WTC11 (cell line): Measurements from ENCODE around the gene ARMC8. TPM values are rescaled to one million over a fixed set of nuclear protein-coding genes. Genes with fewer than 3 reads are reported as not detected.

Source experiments
- ATAC-seq: fragments of 200-7000 bp; cut with Tn5 transposase; 2 replicates; pipeline ENCODE4 v1.10.0; 2021; ENCODE audit warnings: mild to moderate bottlenecking, moderate library complexity
- CTCF ChIA-PET: fragments of 300-600 bp; sonication (Branson Sonifier 250); formaldehyde crosslinking; loops from one replicate; lab custom pipeline; 2021; ENCODE audit warnings: antibody characterized with exemption; lab: Charles Lee
- POLR2A ChIA-PET: fragments of 350-600 bp; sonication (Branson Sonifier 250); formaldehyde crosslinking; loops from one replicate; lab custom pipeline; 2021; ENCODE audit warnings: antibody characterized with exemption; lab: Charles Lee
- DNase-seq: peaks from one replicate; pipeline ENCODE4 v3.0.0; 2021; ENCODE audit warnings: low spot score
- H3K27ac Mint-ChIP-seq: 2 replicates; pipeline ENCODE4 v1.8.0; 2021; ENCODE audit warnings: mixed read lengths
- H3K27me3 Mint-ChIP-seq: 2 replicates; pipeline ENCODE4 v1.8.0; 2021; ENCODE audit warnings: low read depth, mild to moderate bottlenecking, moderate library complexity, mixed read lengths
- H3K36me3 Mint-ChIP-seq: 2 replicates; pipeline ENCODE4 v1.8.0; 2021; ENCODE audit warnings: mixed read lengths
- H3K4me1 Mint-ChIP-seq: 2 replicates; pipeline ENCODE4 v1.8.0; 2022; ENCODE audit warnings: mixed read lengths
- H3K4me3 Mint-ChIP-seq: 2 replicates; pipeline ENCODE4 v1.8.0; 2021; ENCODE audit warnings: mild to moderate bottlenecking, moderate library complexity, mixed read lengths
- H3K9me3 Mint-ChIP-seq: 2 replicates; pipeline ENCODE4 v1.8.0; 2021; ENCODE audit warnings: mixed read lengths
- CBFB ChIP-seq: sonication (generic); formaldehyde crosslinking; IDR thresholded peaks from 2 replicates; pipeline ENCODE4 v1.8.1; 2022; ENCODE audit warnings: mild to moderate bottlenecking, low read depth, missing genetic modification reagents
- CTCF ChIP-seq: fragments of 200-600 bp; IDR thresholded peaks from 2 replicates; pipeline ENCODE4 v1.8.0; 2022; ENCODE audit warnings: antibody characterized with exemption
- ESRRA ChIP-seq: sonication (generic); formaldehyde crosslinking; IDR thresholded peaks from 2 replicates; pipeline ENCODE4 v1.8.1; 2022; ENCODE audit warnings: mild to moderate bottlenecking, missing genetic modification reagents, borderline replicate concordance
- FOXK1 ChIP-seq: sonication (generic); formaldehyde crosslinking; IDR thresholded peaks from 2 replicates; pipeline ENCODE4 v1.8.0; 2022; ENCODE audit warnings: mild to moderate bottlenecking, moderate library complexity, missing genetic modification reagents
- HMGA2 ChIP-seq: fragments of 250-450 bp; sonication (Bioruptor Pico); IDR thresholded peaks from 2 replicates; pipeline ENCODE4 v1.4.0; 2021; ENCODE audit warnings: mild to moderate bottlenecking, moderate library complexity
- KAT7 ChIP-seq: sonication (generic); formaldehyde crosslinking; IDR thresholded peaks from 2 replicates; pipeline ENCODE4 v1.8.1; 2023; ENCODE audit warnings: missing genetic modification reagents, mild to moderate bottlenecking, borderline replicate concordance
- NFATC4 ChIP-seq: fragments of 250-450 bp; sonication (Bioruptor Pico); IDR thresholded peaks from 2 replicates; pipeline ENCODE4 v1.9.0; 2021; ENCODE audit warnings: mild to moderate bottlenecking
- OVOL2 ChIP-seq: fragments of 250-450 bp; sonication (Bioruptor Pico); IDR thresholded peaks from 2 replicates; pipeline ENCODE4 v1.9.0; 2021; ENCODE audit warnings: mild to moderate bottlenecking, borderline replicate concordance
- SMAD3 ChIP-seq: sonication (generic); formaldehyde crosslinking; IDR thresholded peaks from 2 replicates; pipeline ENCODE4 v1.8.0; 2022; ENCODE audit warnings: missing genetic modification reagents, mild to moderate bottlenecking, borderline replicate concordance
- TEAD4 ChIP-seq: sonication (generic); formaldehyde crosslinking; IDR thresholded peaks from 2 replicates; pipeline ENCODE4 v1.8.0; 2022; ENCODE audit warnings: mild to moderate bottlenecking, missing genetic modification reagents
- ZNF263 ChIP-seq: sonication (generic); formaldehyde crosslinking; IDR thresholded peaks from 2 replicates; pipeline ENCODE4 v1.8.1; 2022; ENCODE audit warnings: low read depth, mild to moderate bottlenecking, moderate library complexity, missing genetic modification reagents
- ZNF425 ChIP-seq: fragments of 250-450 bp; sonication (Bioruptor Pico); conservative IDR thresholded peaks from 2 replicates; pipeline ENCODE4 v1.9.0; 2021; ENCODE audit warnings: mild to moderate bottlenecking
- ZNF512 ChIP-seq: sonication (generic); formaldehyde crosslinking; IDR thresholded peaks from 2 replicates; pipeline ENCODE4 v1.8.1; 2022; ENCODE audit warnings: missing genetic modification reagents, borderline replicate concordance
- total RNA-seq: library from RNA; stranded (reverse); gene quantifications from 3 replicates; pipeline ENCODE4 v1.2.3, GENCODE V29; 2021
- TF ChIP-seq, protein P1 (sequence below): sonication (generic); formaldehyde crosslinking; IDR thresholded peaks from 2 replicates; pipeline ENCODE4 v1.8.1; 2023; ENCODE audit warnings: mild to moderate bottlenecking, missing genetic modification reagents
- TF ChIP-seq, protein P2 (sequence below): sonication (generic); formaldehyde crosslinking; IDR thresholded peaks from 2 replicates; pipeline ENCODE4 v1.8.0; 2022; ENCODE audit warnings: mild to moderate bottlenecking, missing genetic modification reagents

ARMC8 gene
- total RNA-seq, 1 experiment from 2014 or later = 44.9 TPM

DNA sequence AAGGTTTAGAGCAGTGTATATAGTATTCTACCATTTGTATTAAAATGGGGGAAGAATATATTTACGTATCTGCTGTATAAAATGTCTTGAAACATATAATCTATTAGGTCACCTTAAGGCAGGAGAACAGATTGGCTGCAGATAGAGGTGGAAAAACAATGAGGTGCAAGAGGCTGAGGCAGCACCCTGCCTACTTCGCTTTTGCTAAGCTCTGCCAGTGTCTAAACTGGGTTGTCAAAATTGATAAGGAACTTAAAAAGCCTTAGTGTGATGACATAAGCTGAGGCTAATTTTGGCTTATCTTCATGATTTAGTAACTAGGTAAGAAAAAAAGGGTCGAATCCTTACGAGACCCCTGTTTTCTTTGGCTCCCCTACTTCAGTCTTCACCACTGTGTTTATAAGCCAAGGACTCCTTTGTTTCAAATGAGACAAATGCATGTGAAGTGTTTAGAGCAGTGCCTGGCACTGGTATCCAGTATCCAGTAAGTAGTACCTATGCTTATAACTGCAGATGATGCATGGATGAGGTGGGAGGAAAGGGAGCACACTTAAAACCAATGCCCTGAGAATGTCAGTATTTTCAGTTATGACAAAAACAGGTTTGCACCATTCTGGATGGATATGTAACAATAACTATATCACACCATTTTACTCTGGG lies 45.7 kb downstream of the ARMC8 start (continued):
- no peak for TF ChIP-seq CTCF

DNA sequence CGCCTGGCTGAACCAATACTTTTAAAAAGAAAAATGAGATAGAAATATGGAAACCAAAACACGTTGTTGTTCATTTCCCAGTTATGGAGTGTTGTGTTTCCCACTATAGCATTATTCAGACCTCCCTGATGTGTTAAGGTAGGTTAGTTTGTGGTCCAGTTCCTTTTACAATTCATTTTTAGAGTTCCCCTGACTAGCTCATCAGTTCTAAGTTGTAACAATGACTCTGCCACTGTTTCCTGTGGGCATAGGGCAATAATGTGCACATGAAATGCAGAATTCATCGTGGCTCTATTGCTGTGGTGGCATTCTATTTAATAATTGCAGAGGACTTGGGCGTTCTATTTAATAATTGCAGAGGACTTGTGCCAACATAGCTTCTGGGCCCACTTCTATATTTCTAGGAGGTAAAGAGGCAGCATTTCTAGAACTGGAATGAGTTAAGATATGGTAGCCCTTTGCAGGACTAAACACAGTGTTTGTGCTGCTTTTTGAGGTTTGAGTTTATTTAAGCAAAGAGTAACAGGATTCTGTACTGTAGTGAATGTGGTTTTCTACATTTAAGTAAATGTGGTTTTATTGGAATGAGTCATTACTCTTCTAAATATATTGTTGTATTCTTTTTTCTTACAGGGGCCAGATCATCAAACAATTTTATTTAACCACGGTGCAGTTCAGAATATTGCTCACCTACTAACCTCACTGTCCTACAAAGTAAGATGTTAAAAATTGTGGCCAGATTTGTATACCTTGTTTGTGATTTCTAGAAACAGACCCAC lies 47.5 kb downstream of the ARMC8 start:
- POLR2A ChIA-PET = no interaction called here
- Mint-ChIP-seq H3K9me3 (no peaks in the 10 kb centered on the region), H3K27ac (no peak overlapping the region), H3K4me3 (no peak overlapping the region), H3K4me1 (no peaks in the 10 kb centered on the region), H3K27me3 (no peaks in the 10 kb centered on the region), H3K36me3 (peaks cover 23% of the 10 kb centered on the region)
- no peak for ATAC-seq
- CTCF ChIA-PET = interaction anchor here (0.5 to 0.6 kb wide), 2 partner anchors 21 to 116 kb away, joined by 3 to 4 read pairs; no protein-coding TSS in a partner anchor
- no peak for DNase-seq
- TF ChIP-seq HMGA2 (CRISPR knock-in tag) (no peak), NFATC4 (no peak), FOXK1 (no peak), ESRRA (no peak)

DNA sequence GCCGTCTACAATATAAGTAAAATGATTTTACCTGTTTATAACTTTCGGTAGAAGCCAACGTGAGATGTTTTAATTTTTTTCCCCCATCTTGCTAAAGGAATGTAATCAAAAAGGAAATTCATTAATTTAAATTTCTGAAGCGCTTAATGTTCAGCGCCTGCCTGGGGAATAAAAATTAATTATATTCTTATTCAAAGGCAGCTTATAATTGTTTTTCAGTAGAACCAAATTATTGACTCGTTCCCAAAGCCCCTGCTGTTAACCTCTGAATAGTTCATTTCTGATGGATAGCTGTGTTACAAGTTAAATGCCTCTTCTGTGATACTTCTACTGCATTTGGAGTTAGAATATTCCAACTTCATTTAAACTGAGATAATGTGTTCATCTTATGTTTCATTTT lies 51.6 kb downstream of the ARMC8 start:
- Mint-ChIP-seq H3K4me1 (no peaks in the 10 kb centered on the region), H3K27me3 (no peaks in the 10 kb centered on the region), H3K36me3 (peaks cover 23% of the 10 kb centered on the region), H3K4me3 (no peak overlapping the region), H3K9me3 (no peaks in the 10 kb centered on the region), H3K27ac (no peak overlapping the region)
- ChIA-PET CTCF (no interaction called here), POLR2A (no interaction called here)
- TF ChIP-seq OVOL2 (CRISPR knock-in tag) = no peak
- TF ChIP-seq CBFB (CRISPR knock-in tag) = no peak
- TF ChIP-seq ZNF263 (CRISPR knock-in tag) = no peak
- no peak for TF ChIP-seq ZNF512 (CRISPR knock-in tag)
- TF ChIP-seq, protein P1, sequence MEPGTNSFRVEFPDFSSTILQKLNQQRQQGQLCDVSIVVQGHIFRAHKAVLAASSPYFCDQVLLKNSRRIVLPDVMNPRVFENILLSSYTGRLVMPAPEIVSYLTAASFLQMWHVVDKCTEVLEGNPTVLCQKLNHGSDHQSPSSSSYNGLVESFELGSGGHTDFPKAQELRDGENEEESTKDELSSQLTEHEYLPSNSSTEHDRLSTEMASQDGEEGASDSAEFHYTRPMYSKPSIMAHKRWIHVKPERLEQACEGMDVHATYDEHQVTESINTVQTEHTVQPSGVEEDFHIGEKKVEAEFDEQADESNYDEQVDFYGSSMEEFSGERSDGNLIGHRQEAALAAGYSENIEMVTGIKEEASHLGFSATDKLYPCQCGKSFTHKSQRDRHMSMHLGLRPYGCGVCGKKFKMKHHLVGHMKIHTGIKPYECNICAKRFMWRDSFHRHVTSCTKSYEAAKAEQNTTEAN = no peak
- no peak for TF ChIP-seq SMAD3
- no peak for TF ChIP-seq HMGA2 (CRISPR knock-in tag)
- TF ChIP-seq ESRRA = no peak
- TF ChIP-seq KAT7 (CRISPR knock-in tag) = no peak
- no peak for TF ChIP-seq TEAD4 (CRISPR knock-in tag)
- TF ChIP-seq, protein P2, sequence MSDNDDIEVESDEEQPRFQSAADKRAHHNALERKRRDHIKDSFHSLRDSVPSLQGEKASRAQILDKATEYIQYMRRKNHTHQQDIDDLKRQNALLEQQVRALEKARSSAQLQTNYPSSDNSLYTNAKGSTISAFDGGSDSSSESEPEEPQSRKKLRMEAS (CRISPR knock-in tag) = no peak
- TF ChIP-seq ZNF425 (CRISPR knock-in tag) = no peak
- DNase-seq = no peak
- no peak for ATAC-seq
